Bronchus fibroblast of lung (primary cell): ENCODE results near the gene PAPPA. TPM values are rescaled to one million over a fixed set of nuclear protein-coding genes. Genes with fewer than 3 reads are reported as not detected.

Experiments used
- total RNA-seq: library from RNA; depleted of rRNA; stranded (reverse); fragments of >200 nt; gene quantifications from 2 replicates; pipeline ENCODE4 v1.2.3, GENCODE V29; 2015

Gene PAPPA, protein sequence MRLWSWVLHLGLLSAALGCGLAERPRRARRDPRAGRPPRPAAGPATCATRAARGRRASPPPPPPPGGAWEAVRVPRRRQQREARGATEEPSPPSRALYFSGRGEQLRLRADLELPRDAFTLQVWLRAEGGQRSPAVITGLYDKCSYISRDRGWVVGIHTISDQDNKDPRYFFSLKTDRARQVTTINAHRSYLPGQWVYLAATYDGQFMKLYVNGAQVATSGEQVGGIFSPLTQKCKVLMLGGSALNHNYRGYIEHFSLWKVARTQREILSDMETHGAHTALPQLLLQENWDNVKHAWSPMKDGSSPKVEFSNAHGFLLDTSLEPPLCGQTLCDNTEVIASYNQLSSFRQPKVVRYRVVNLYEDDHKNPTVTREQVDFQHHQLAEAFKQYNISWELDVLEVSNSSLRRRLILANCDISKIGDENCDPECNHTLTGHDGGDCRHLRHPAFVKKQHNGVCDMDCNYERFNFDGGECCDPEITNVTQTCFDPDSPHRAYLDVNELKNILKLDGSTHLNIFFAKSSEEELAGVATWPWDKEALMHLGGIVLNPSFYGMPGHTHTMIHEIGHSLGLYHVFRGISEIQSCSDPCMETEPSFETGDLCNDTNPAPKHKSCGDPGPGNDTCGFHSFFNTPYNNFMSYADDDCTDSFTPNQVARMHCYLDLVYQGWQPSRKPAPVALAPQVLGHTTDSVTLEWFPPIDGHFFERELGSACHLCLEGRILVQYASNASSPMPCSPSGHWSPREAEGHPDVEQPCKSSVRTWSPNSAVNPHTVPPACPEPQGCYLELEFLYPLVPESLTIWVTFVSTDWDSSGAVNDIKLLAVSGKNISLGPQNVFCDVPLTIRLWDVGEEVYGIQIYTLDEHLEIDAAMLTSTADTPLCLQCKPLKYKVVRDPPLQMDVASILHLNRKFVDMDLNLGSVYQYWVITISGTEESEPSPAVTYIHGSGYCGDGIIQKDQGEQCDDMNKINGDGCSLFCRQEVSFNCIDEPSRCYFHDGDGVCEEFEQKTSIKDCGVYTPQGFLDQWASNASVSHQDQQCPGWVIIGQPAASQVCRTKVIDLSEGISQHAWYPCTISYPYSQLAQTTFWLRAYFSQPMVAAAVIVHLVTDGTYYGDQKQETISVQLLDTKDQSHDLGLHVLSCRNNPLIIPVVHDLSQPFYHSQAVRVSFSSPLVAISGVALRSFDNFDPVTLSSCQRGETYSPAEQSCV (N-terminal part only)
- total RNA-seq = 11.1 and 11.3 TPM in 2 replicates

DNA sequence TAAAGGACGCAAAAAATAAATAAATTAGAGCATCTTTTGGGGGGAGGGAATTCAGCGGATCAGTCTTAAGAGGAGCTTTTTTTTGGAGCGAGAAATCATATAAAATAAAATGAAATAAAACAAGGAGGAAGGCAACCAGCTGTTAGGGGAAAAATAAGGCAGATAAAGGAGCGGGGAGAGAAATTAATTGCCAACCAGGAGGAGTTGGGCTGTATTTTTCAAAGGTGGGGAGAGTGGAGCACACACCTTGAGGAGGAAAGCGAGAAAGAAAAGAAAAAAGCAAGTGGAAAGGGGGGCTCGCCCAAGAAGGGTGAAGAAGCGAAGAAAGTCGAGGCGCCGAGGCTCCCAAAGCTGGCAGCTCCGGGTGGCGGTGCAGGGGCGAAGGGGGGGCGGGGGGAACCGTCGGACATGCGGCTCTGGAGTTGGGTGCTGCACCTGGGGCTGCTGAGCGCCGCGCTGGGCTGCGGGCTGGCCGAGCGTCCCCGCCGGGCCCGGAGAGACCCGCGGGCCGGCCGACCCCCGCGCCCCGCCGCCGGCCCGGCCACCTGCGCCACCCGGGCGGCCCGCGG lies at the start of gene PAPPA:
Gene PAPPA (plus strand): TSS at position 27 of the 569 bp plus-strand sequence. CDS start 382 bp downstream, at position 409.

